HG03103 (cell line): ENCODE results near the gene PRKACB.
"Not testable (repeated sequence)": the region's sequence is repeated elsewhere in the genome, so short reads cannot be mapped to it uniquely, and the experiment has no call there.

Experiments
- ATAC-seq: cut with Tn5 transposase; IDR thresholded peaks from one replicate; pipeline ENCODE4 v1.9.1; 2021; ENCODE audit warnings: low read depth; ENCODE audit not compliant: unreplicated experiment

Gene PRKACB

DNA sequence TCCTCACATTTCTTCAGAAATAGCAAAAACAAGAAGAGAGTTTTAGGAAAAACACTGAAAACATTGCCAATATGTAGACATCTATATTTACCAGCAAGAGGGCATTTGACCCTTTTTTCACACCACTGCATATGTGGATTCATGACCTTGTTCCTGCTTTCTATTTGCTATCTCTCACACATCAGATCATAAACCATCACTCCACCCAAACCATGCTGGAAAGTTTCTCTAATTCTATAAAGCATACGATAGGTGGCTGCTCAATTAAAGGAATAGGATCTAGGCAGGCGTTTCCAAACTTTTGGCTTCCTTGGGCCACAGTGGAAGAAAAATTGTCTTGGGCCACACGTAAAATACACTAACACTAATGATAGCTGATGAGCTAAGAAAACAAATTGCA is 121.8 kb downstream of the PRKACB start:
- no peak for ATAC-seq

- no peak for ATAC-seq
These were observed 122.7 kb downstream of the PRKACB start for GRCh38 chr1:84266748-84267147.

- ATAC-seq, result no peak
These were observed 123.4 kb downstream of the PRKACB start for GRCh38 chr1:84267476-84267875.

GRCh38 chr1:84268346-84268745 is 124.3 kb downstream of the PRKACB start:
- ATAC-seq, result no peak

GRCh38 chr1:84269306-84269705 is 125.2 kb downstream of the PRKACB start:
- no peak for ATAC-seq

GRCh38 chr1:84271441-84272151 is 127.5 kb downstream of the PRKACB start:
- ATAC-seq, result peak; percentile 94

- no peak for ATAC-seq
These were observed 128.3 kb downstream of the PRKACB start for GRCh38 chr1:84272401-84272800.

GRCh38 chr1:84277343-84278059 is 133.4 kb downstream of the PRKACB start:
- ATAC-seq, result no peak

GRCh38 chr1:84278905-84279304 is 134.8 kb downstream of the PRKACB start:
- ATAC-seq, result no peak

- no peak for ATAC-seq
These were observed 136.8 kb downstream of the PRKACB start for GRCh38 chr1:84280912-84281311.

- no peak for ATAC-seq
These were observed 138.8 kb downstream of the PRKACB start for GRCh38 chr1:84282780-84283333.

GRCh38 chr1:84283381-84283780 is 139.3 kb downstream of the PRKACB start:
- ATAC-seq, result no peak

DNA sequence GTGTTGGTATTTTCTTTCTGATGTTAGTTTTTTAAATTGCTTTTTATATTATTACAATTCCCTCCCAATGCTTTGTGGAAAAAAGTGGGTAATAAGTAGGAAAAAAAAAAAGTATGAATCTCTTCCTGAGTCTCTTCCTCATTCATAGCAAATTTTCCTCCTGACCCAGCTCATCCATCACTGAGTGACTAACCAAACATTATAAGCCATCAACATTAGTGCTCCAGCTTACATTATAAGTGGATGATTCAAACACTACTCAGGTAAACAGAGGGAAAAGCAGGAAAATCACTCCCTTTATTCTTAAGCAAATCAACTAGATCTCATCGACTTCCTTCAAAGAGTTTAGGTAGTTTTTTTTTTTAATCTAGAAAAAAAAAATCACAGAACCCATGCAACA is 142.0 kb downstream of the PRKACB start:
- ATAC-seq, result no peak

DNA sequence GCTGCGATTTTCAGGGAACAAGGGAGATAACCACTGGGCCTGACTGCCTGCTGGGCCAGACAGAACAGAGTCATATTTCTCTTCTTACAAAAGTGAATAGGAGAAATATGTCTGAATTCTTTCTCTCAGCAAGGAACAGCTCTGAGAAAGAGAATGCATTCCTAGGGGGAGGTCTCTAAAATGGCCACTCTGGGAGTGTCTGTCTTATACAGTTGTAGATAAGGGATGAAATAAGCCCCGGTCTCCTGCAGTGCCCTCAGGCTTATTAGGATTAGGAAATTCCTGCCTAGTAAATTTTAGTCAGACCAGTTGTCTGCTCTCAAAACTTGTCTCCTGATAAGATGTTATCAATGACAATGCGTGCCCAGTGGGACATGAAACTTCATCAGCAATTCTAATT is 143.3 kb downstream of the PRKACB start:
- not testable (repeated sequence) for ATAC-seq
